HG03025 (cell line): ENCODE measurements around the gene ERN2.
"Not testable (repeated sequence)": the region's sequence is repeated elsewhere in the genome, so short reads cannot be mapped to it uniquely, and the experiment has no call there.

Experiments
- ATAC-seq: cut with Tn5 transposase; IDR thresholded peaks from one replicate; pipeline ENCODE4 v1.9.1; 2021; ENCODE audit warnings: mild to moderate bottlenecking, moderate library complexity; ENCODE audit not compliant: unreplicated experiment, low FRiP score

ERN2 gene

DNA sequence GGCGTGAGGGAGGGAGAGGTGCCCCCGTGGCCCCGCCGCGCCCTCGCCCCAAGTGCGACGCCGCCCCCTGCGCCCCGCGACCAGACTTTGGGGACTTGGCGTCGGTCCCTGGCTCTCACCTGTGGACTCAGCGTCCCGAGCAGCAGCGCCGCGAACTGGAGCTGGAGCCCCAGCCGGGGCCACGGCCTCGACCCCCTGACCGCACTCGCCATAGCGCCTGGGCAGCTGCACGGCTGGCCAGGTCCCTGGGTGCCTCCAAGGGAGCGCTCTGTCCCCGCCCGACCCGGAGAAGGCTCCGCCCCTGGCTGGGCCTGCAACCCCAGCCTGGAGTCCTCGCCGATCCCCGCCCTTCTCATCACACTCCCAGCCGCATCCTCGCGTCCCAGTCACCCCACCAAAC lies at the start of gene ERN2:
ERN2 (minus strand) TSS at position 247 of the 400 bp plus-strand sequence; CDS start at position 212, 35 bp downstream.
- ATAC-seq = no peak

DNA sequence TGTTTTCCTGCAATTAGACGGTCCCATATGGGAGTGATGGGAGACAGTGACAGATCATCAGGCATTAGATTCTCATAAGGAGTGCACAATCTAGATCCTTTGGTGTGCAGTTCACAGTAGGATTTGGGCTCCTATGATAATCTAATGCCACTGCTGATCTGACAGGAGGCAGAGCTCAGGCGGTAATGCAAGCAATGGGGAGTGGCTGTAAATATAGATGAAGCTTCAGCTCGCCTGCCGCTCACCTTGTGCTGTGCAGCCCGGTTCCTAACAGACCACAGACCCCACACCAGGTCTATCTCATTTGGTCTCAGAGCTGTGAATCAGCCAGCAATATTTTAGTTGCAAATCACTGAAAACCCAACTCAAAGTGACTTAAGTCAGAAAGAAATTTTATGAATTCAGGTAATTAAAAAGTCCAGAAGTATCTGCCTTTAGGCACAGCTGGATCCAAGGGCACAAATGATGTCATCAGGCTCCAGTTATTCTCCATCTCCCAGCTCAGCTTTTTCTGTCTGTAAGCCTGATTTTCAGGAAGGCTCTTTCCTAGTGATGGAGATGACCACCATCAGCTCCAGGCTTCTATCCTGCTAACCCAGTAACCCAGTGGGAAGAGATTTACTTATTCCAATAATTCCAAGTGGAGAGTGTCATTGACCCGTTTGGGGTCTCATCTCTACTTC lies 45.1 kb upstream of the ERN2 start:
- no peak for ATAC-seq

DNA sequence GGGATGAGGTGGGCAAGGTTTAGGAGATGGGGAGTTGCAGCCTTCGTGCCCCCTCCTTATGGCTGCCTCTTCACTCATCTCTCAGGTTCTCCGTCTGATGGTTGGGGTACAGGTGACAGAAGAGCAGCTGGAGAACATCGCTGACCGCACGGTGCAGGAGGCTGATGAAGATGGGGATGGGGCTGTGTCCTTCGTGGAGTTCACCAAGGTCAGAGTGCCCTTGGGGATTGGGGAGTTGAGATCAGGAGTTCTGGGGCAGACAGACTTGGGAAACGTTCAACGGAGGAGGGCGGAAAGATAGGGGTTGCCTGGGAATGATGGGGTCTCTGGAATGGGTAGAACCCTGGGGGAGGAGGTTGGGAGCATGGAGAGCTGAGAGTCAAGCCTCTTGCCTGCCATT lies 44.1 kb upstream of the ERN2 start:
- no peak for ATAC-seq

DNA sequence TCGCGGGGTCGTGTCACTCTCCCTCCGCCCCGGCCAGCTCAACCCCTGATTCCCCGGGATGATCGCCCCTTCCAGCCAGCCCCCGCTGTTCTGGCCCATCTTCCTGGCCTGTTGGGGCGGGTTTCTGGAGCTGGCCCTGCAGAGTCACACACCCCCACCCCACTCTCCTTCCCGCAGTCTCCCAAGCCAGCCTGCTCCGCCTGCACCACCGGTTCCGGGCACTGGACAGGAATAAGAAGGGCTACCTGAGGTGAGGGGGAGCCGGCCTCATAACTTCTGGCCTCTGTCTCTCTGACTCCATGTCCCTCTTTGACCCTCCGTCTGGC lies 42.4 kb upstream of the ERN2 start:
- ATAC-seq = no peak

DNA sequence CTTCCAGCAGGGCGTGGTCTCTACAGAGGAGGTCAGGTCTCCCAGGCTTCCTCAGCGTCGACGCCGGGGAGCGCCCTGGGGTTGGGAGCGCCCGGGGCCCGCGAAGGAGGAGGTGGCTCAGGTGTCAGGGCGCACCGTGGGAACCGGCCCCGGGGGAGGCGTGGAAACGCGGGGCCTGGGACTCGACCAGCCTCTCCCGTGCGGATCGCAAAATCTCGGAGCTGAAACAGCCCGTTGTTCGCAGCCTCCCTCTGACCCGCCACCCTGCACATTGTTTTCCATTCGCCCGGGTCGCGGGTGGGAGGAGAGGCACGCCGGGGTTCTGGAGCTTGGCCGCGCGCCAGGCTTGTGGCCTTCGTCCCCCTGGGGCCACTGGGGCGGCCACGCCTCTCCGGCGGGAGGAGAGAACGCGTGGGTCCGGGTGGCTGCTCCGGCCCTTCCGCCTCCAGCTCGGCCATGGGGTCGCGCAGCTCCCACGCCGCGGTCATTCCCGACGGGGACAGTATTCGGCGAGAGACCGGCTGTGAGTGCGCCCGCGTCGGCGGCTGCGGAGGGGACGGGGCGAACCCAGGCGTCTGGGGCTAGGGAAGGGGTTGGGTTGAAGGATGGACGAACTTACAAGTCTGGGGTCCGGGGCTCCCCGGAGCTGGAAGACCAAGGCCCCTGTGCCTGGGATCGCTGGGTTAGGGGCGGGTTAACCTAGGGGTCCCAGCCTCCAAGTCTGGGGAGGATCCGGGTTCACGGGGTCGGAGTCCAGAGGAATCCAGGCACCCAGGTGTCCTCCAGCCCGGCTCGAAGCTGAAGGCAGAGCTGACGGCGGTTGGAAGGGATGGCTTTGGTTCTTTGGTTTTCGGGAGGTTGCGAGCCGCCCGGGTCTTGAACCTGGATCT lies 41.8 kb upstream of the ERN2 start, which contains the start of gene CHP2:
CHP2 (plus strand) TSS at position 433 of the 890 bp plus-strand sequence; CDS start at position 457, 24 bp downstream.
- ATAC-seq = no peak

DNA sequence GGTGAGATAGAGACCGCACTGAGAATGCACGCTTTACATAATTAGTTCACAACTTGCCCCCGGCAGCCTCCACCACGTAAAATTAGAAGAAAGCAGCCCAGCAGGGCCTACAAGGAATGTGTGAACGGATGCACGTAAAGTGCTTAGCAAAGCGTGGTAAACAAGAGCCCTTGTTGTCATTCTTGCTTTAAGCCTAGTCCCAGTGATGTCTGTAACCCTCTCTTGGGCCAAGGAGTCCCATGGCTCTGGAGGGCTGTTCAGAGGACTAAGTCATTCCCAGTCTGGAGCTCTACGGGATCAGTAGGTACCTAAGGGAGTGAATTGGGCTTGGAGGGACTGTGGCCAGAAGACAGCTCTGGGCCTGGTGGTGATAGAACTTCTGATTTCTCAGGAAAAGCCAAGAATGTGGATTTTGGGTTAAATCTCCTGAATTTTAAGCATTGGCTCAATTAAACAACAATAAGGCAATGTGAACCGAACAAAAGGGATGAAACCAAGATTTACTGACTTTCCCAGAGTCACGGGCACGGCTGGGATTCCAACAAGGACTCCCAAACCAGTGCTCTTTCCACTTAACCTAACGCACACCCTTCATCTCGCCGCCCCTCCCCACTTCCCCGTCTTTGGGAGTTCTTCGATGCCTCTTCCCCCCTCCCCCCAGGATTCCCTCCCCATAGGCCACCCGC lies 41.0 kb upstream of the ERN2 start:
- ATAC-seq = no peak

DNA sequence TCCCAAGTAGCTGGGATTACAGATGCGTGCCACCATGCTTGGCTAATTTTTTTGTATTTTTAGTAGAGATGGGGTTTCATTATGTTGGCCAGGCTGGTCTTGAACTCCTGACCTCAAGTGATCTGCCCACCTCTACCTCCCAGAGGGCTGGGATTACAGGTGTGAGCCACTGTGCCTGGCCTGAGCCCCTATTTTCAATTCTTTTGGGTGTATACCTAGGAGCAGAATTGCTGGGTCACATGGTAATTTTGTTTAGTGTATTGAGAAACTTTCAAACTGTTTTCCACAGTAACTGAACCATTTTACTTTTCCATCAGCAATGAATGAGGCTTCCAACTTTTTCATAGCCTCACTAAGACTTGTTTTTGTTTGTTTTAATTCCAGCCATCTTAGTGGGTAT lies 38.0 kb upstream of the ERN2 start:
- not testable (repeated sequence) for ATAC-seq

DNA sequence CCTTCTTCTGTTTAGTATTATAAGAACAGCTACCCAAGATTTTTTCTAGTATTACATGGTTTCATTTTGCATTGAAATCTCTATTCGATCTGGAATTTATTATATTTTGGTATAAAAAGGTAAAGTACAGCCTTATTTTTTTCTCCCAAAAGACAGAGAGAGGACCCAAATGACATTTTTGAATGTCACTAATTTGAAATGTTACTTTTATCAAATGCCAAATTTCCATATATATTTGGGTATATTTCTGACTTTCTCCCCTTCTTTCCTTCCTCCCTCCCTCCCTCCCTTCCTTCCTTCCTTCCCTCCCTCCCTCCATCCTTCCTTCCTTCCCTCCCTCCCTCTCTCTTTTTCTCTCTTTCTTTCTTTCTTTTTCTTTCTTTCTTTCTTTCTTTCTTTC lies 35.6 kb upstream of the ERN2 start:
- no peak for ATAC-seq

DNA sequence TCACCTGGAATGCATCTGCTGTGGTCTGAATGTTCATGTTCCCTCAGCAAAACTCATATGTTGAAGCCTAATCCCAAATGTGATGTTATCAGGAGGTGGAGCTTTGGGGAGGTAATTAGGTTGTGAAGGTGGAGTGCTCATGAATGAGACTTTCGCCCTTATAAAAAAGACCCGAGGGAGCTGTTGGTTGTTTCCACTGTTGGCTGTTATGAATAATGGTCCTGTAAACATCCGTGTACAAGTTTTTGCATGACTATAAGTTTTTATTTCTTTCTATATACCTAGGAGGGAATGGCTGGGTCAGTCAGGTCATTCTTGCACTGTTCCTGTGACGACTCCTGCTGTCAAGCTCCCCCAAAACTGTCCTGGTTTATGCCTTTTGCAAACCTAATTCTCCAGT lies 32.2 kb upstream of the ERN2 start:
- no peak for ATAC-seq

DNA sequence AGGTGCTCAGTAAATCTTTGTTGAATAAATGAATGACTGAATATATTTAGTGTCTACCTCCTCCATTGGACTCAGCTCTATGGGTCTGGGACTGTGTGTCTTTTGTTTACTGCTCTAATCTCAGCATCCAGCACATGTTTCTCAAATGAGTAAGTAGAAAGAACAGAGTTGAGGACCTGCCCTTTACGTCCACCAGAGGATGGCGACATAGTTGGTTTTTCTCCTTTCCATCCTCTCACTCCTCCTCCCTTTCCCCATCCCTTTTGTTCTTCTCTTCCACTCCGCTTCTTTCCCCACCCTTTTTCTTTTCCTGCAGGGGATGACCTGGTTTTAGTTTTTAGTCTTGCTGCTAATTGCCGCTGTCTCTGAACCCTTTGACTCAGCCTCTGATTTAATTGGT lies 29.7 kb upstream of the ERN2 start:
- no peak for ATAC-seq

DNA sequence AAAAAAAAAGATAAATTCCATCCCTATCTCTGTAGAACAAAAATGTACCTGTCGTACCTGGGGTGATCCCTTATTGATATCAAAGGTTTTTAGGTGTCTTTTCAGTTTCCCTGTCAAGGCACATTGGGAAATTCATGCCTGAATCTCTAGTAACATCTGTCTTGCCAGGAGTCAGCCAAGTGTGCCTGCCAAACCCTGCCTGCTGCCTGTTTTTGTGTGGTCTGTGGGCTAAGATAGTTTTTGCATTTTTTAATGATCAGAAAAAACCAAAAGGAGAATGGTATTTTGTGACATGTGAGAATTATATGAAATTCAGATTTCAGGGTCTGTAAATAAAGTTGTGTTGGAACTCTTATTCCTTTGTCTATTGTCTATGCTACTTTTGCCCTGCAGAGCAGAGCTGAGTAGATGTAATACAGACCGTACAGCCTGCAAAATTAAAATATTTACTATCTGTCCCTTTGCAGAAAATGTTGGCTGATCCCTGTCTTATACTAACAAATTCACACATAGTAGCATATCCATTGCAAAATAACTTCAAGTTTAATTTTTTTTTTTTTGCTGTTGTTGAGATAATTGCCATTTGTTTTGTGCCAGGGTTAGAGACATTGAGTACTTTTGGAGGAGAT lies 28.8 kb upstream of the ERN2 start:
- ATAC-seq = no peak

DNA sequence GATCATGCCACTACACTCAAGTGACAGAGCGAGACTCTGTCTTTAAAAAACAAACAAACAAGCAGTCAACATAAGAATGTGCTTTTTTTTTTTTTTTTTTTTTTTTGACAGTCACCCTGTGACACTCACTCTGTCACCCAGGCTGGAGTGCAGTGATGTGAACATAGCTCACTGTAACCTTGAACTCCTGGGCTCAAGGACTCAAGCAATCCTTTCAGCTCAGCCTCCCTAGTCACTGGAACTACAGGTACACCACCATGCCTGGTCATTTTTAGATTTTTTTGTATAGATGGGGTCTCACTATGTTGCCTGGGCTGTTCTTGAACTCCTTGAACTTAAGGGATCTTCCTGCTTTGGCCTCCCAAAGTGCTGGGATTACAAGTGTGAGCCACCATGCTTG lies 26.5 kb upstream of the ERN2 start:
- no peak for ATAC-seq

DNA sequence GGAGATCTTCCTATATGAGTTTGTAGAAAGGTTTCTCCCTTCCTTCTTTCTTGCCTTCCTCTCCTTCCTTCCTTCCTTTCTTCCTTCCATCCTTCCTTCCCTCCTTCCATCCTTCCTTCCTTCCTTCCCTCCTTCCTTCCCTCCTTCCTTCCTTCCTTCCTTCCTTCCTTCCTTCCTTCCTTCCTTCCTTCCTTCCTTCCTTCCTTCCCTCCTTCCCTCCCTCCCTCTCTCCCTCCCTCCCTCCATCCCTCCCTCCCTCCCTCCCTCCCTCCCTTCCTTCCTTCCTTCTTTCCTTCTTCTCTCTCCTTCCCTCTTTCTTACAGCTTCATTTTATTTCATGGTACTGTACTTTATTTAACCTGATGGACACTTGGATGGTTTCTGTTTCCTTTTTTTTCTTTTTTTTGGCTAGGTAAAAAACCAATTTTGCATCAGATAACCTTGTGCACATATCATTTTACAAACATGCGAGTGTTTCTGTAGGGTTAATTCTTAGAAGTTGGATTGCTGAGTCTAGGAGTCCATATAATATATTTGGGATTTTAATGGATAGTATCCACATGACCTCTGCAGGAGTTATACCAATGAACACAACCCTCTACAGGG lies 24.5 kb upstream of the ERN2 start:
- not testable (repeated sequence) for ATAC-seq

DNA sequence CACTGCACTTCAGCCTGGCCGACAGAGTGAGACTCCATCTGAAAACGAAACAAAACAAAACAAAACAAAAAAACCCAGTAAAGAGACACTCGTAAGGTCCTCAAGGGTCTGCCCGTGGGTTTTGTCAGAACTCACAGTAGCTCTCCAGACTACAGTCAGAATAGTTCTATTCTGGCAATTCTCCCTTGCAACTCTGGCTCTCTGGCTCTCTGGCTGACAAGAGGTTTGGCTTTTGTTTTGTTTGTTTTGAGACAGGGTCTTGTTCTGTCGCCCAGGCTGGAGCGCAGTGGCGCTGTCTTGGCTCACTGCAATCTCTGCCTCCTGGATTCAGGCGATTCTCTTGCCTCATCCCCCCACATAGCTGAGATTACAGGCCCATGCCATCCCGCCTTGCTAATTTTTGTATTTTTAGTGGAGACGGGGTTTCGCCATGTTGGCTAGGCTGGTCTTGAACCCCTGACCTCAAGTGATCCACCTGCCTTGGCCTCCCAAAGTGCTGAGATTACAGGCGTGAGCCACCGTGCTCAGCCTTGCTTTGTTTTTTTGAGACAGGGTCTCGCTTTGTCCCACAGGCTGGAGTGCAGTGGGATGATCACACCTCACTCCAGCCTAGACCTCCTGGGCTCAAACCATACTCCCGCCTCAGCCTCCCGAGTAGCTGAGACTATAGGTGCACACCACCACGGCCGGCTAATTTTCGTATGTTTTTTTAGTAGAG lies 21.3 kb upstream of the ERN2 start:
- ATAC-seq = no peak

DNA sequence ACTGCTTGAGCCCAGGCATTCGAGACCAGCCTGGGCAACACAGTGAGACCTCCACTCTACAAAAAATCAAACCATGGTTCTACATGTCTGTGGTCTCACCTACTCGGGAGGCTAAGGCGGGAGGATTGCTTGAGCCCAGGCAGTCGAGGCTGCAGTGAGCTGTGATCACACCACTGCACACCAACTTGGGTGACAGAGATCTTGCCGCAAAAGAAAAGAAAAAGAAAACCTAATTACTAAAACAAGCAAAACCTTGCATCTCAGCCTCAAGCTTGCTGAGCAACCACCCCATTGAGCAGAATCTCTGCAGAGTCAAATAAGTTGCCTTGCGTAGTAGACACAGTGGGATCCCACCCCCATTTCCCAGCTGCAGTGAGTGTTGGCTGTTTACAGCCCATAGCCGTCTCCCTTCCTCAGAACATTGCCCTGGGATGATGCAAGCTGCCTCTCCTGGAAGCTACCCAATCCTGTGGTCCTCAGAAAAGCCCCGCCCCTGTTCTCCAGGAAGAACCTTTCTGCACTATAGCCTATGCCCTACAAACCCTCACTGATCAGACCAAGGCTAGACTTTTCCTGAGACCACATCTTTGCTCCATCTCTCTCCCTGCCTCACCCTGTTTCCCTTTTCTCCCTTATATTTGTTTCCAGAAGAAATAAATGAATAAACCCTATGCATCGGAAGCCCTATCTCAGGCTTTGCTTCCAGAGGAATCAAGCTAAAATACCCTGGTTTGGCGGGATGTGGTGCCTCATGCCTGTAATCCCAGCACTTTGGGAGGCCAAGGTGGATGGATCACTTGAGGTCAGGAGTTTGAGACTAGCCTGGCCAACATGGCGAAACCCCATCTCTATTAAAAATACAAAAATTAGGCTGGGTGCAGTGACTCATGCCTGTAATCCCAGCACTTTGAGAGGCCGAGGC lies 16.7 kb upstream of the ERN2 start:
- no peak for ATAC-seq

DNA sequence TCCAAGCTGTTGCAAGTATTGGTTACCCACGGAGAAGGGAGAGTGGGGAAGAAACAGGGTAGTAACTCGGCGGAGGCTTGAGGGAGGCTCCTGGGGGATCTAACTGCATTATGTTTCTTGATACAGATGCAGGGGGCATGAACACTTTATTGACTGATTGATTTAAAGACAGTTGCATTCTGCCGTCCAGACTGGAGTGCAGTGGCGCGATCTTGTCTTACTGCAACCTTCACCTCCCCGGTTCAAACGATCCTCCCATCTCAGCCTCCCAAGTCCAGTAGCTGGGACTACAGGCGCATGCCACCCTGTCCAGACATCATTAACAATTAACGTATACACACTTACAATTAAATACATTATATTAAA lies 15.1 kb upstream of the ERN2 start:
- ATAC-seq = no peak

DNA sequence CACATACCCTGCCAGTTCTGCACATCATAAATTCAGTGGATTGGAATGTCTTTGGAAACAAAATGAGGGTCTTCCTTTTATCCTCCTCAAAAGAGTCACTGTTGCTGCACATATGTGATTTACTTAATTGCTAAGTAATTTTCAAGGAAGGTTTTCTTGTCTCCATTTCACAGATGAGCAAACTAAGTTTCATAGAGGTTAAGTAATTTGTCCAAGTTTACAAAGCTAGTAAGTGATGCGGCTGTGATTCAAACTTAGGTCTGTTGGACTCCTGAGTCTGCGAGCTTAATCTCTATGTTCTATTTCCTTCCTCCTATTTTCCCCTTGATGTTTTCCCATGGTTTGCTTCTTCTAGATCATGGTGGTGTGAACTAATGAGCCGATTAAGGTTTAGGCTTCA lies 13.7 kb upstream of the ERN2 start:
- no peak for ATAC-seq

DNA sequence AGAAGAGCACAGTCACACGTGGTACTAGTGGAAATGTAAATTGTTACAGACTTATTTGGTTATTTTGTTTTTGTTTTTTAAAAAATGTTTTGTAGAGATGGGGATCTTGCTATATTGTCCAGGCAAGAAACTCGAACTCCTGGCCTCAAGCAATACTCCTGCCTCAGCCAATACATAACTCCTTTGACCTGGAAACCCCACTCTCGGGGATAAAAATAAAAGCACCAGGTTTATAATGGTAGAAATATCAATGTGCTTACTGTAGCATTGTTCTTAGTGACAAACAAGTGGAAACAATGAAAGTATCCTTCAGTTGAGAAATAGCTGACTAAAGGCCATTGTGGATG lies 11.7 kb upstream of the ERN2 start:
- no peak for ATAC-seq
